ENCODE measurements around the gene IFT122.
"Not testable (repeated sequence)": the region's sequence is repeated elsewhere in the genome, so short reads cannot be mapped to it uniquely, and the experiment has no call there.

Gene IFT122

GRCh38 chr3:129545951-129546350 lies 105.9 kb downstream of the IFT122 start:
- DNase-seq = not testable (repeated sequence)

GRCh38 chr3:129547241-129547640 lies 107.2 kb downstream of the IFT122 start:
- DNase-seq = no peak

- DNase-seq = no peak
Observed at GRCh38 chr3:129548104-129548965, 108.3 kb downstream of the IFT122 start.

GRCh38 chr3:129549006-129549800 lies 109.2 kb downstream of the IFT122 start:
- DNase-seq = peak in 1 of 2 donors; percentile 18

GRCh38 chr3:129549805-129550204 lies 109.8 kb downstream of the IFT122 start:
- DNase-seq = no peak

GRCh38 chr3:129552287-129553050 lies 112.4 kb downstream of the IFT122 start:
- no peak for DNase-seq

- no peak for DNase-seq
Observed at GRCh38 chr3:129553171-129553570, 113.1 kb downstream of the IFT122 start.

- peak in 1 of 2 donors; percentile 18 for DNase-seq
Observed at GRCh38 chr3:129553719-129554118, 113.7 kb downstream of the IFT122 start.

- no peak for DNase-seq
Observed at GRCh38 chr3:129554356-129555152, 114.5 kb downstream of the IFT122 start.

- DNase-seq = no peak
Observed at GRCh38 chr3:129555153-129555550, 115.1 kb downstream of the IFT122 start.

GRCh38 chr3:129555616-129556357 lies 115.8 kb downstream of the IFT122 start:
- no peak for DNase-seq

GRCh38 chr3:129556358-129556695 lies 116.3 kb downstream of the IFT122 start:
- DNase-seq = no peak

GRCh38 chr3:129556890-129557547 lies 117.0 kb downstream of the IFT122 start:
- no peak for DNase-seq

- DNase-seq = no peak
Observed at GRCh38 chr3:129557548-129557894, 117.5 kb downstream of the IFT122 start.

- no peak for DNase-seq
Observed at GRCh38 chr3:129558081-129558771, 118.2 kb downstream of the IFT122 start.

GRCh38 chr3:129558772-129559564 lies 118.9 kb downstream of the IFT122 start:
- DNase-seq = no peak

- DNase-seq = no peak
Observed at GRCh38 chr3:129559565-129560079, 119.6 kb downstream of the IFT122 start.

- no peak for DNase-seq
Observed at GRCh38 chr3:129560269-129560787, 120.3 kb downstream of the IFT122 start.

GRCh38 chr3:129560911-129561594 lies 121.0 kb downstream of the IFT122 start:
- DNase-seq = no peak

All from CD4-positive, alpha-beta T cell treated with Interferon alpha-2 for 1 hour (primary cell).